H1 (cell line): Measurements from ENCODE around the gene ZIC1. TPM values are rescaled to one million over a fixed set of nuclear protein-coding genes. Genes with fewer than 3 reads are reported as not detected.

Experiments
- polyA plus RNA-seq, 7 experiments: library from polyadenylated mRNA; depleted of rRNA in 3 of 7; stranded (reverse) in 5 of 7; unstranded in 2 of 7; fragments of >200 nt in 5 of 7; fragments of 200-250 nt in 2 of 7; gene quantifications; 1 replicate in 5 of 7; 2 replicates in 1 of 7; 4 replicates in 1 of 7; pipeline versions ENCODE4 v1.2.1 to v1.2.3, GENCODE V29; 2011 to 2013; ENCODE audit warnings: missing spikeins in 2 of 7, mixed read lengths in 2 of 7
- total RNA-seq: library from RNA; stranded (reverse); fragmentation: NEBNext Ultra II Directional; extraction: Animal tissue kit (Norgen Biotek cat#: 25700); gene quantifications from 2 replicates; pipeline ENCODE4 v1.2.1, GENCODE V29; 2021
- TF ChIP-seq, protein P1 (sequence below): IDR thresholded peaks from 2 replicates; pipeline ENCODE4 v1.6.1; 2012; ENCODE audit warnings: inconsistent platforms
- TF ChIP-seq, protein P2 (sequence below): IDR thresholded peaks from 2 replicates; pipeline ENCODE4 v1.6.1; 2012; ENCODE audit warnings: inconsistent platforms

ZIC1 gene
- total and polyA plus RNA-seq, 2 of the 8 experiments (the other 6 are each of a cell fraction or from before 2014, with no cell fraction given) = 0.80 to 2.2 TPM

DNA sequence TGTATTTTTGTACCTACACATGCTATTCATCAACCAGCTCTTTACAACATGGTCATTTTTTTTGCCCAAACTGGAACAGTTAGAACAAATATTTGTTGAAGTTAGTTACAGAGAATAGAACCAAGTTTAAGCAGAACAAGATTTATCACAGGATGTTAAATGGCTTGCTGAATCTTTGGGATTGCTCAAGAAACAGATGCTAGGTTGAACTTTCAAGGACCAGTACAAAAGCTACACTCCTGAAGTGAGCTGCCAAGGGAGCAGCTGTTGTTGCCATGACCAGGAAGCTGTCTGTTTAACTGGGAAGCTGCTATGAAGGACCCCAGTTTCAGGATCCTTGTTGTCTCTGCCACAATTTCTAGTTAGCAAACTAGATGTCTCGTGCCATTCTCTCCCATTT lies 53.7 kb downstream of the ZIC1 start (continued):
- TF ChIP-seq, protein P1, sequence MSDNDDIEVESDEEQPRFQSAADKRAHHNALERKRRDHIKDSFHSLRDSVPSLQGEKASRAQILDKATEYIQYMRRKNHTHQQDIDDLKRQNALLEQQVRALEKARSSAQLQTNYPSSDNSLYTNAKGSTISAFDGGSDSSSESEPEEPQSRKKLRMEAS = no peak
- TF ChIP-seq, protein P2, sequence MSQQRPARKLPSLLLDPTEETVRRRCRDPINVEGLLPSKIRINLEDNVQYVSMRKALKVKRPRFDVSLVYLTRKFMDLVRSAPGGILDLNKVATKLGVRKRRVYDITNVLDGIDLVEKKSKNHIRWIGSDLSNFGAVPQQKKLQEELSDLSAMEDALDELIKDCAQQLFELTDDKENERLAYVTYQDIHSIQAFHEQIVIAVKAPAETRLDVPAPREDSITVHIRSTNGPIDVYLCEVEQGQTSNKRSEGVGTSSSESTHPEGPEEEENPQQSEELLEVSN = no peak

Other genes with a start within 250 kb of the ZIC1 start
- gene ZIC4, start 2.8 kb upstream of the ZIC1 start, total RNA-seq = 0.13 TPM in 1 of 2 replicates, not detected in the other
- gene ZIC4, start 2.8 kb upstream of the ZIC1 start, polyA plus RNA-seq (2011; rRNA removed) = 0.03 and 0.31 TPM in 2 replicates